Left ventricle myocardium superior (tissue), 1 donor: ENCODE measurements around the gene DYNC1LI2. TPM values are rescaled to one million over a fixed set of nuclear protein-coding genes. Genes with fewer than 3 reads are reported as not detected.
"Not testable (repeated sequence)": the region's sequence is repeated elsewhere in the genome, so short reads cannot be mapped to it uniquely, and the experiment has no call there.

Experiments used
- ATAC-seq: fragments of 200-7000 bp; cut with Tn5 transposase; one replicate; pipeline ENCODE4 v1.9.1; 2020; ENCODE audit warnings: mild to moderate bottlenecking, moderate library complexity
- DNase-seq: peaks from one replicate; pipeline ENCODE4 v3.0.0-alpha.2; 2020
- intact Hi-C: fragments of 100-400 bp; cut with micrococcal nuclease; formaldehyde crosslinking; loops from one replicate; pipeline ENCODE4 v1.11.0; 2022
- long read RNA-seq: library from polyadenylated mRNA; unstranded; transcript quantifications from one replicate; pipeline ENCODE4 v2.0.0, GENCODE V29; 2021
- total RNA-seq: library from RNA; stranded (reverse); fragmentation: NEBNext Ultra II Directional; extraction: Animal tissue kit (Norgen Biotek cat#: 25700); gene quantifications from one replicate; pipeline ENCODE4 v1.2.1, GENCODE V29; 2021
- donor health status: DM: no; HTN: yes; CAD: no; lungs with severe emphysema.

The DYNC1LI2 gene
- total RNA-seq = 80.6 TPM
- long read RNA-seq, full-length matches to known transcripts = 47 of 104 reads
- long read RNA-seq, partial matches to known transcripts = 33 of 104 reads
- long read RNA-seq, other reads (novel, unspliced or antisense) = 24 of 104 reads

GRCh38 chr16:66751303-66751991, at the start of gene DYNC1LI2:
DYNC1LI2 (minus strand) TSS chr16:66751609; CDS start chr16:66751591, 18 bp downstream.
- intact Hi-C loops = no loop called here

GRCh38 chr16:66800856-66801255, 49.4 kb upstream of the DYNC1LI2 start:
- intact Hi-C loops = no loop called here
- no peak for ATAC-seq
- no peak for DNase-seq

More at GRCh38 chr16:66751303-66751991, at the start of gene DYNC1LI2:
- DNase-seq (peak; percentile 89), ATAC-seq (peak; percentile 93)

- ATAC-seq (no peak), DNase-seq (no peak)
- intact Hi-C loops = no loop called here
These were observed 46.8 kb upstream of the DYNC1LI2 start for GRCh38 chr16:66798161-66798560.

- ATAC-seq, intact Hi-C loops, DNase-seq: not testable (repeated sequence)
These were observed 42.6 kb upstream of the DYNC1LI2 start for GRCh38 chr16:66793984-66794383.

GRCh38 chr16:66790130-66790733, 38.8 kb upstream of the DYNC1LI2 start:
- ATAC-seq (no peak), DNase-seq (no peak)
- intact Hi-C loops = no loop called here

- DNase-seq (no peak), ATAC-seq (no peak)
- intact Hi-C loops = no loop called here
These were observed 36.0 kb upstream of the DYNC1LI2 start for GRCh38 chr16:66787427-66787826.

GRCh38 chr16:66786551-66786950, 35.1 kb upstream of the DYNC1LI2 start:
- no peak for ATAC-seq
- intact Hi-C loops = no loop called here

GRCh38 chr16:66776457-66776856, 25.0 kb upstream of the DYNC1LI2 start:
- ATAC-seq (no peak), DNase-seq (no peak)
- intact Hi-C loops = no loop called here

More at GRCh38 chr16:66786551-66786950, 35.1 kb upstream of the DYNC1LI2 start:
- no peak for DNase-seq

GRCh38 chr16:66774981-66775380, 23.6 kb upstream of the DYNC1LI2 start:
- DNase-seq (no peak), ATAC-seq (no peak)
- intact Hi-C loops = no loop called here

GRCh38 chr16:66758086-66758485, 6.7 kb upstream of the DYNC1LI2 start:
- ATAC-seq (no peak), DNase-seq (no peak)
- intact Hi-C loops = no loop called here

GRCh38 chr16:66754819-66755218, 3.4 kb upstream of the DYNC1LI2 start:
- ATAC-seq = no peak
- intact Hi-C loops = no loop called here
- no peak for DNase-seq

GRCh38 chr16:66754211-66754610, 2.8 kb upstream of the DYNC1LI2 start:
- no peak for ATAC-seq
- intact Hi-C loops = no loop called here

GRCh38 chr16:66752958-66753357, 1.5 kb upstream of the DYNC1LI2 start:
- intact Hi-C loops = no loop called here
- DNase-seq (no peak), ATAC-seq (no peak)

More at GRCh38 chr16:66754211-66754610, 2.8 kb upstream of the DYNC1LI2 start:
- no peak for DNase-seq

- DNase-seq = no peak
- ATAC-seq = no peak
- intact Hi-C loops = no loop called here
These were observed 970 bp upstream of the DYNC1LI2 start for GRCh38 chr16:66752379-66752778.

- ATAC-seq = no peak
- intact Hi-C loops = no loop called here
- no peak for DNase-seq
These were observed 548 bp upstream of the DYNC1LI2 start for GRCh38 chr16:66751992-66752322.

GRCh38 chr16:66751053-66751302, 431 bp downstream of the DYNC1LI2 start:
- peak; percentile 48 for ATAC-seq
- intact Hi-C loops = no loop called here
- DNase-seq = peak; percentile 51

- no peak for ATAC-seq
- intact Hi-C loops = no loop called here
These were observed 943 bp downstream of the DYNC1LI2 start for GRCh38 chr16:66750279-66751052.

GRCh38 chr16:66746682-66747081, 4.7 kb downstream of the DYNC1LI2 start:
- DNase-seq = no peak
- no peak for ATAC-seq
- intact Hi-C loops = no loop called here

More at GRCh38 chr16:66750279-66751052, 943 bp downstream of the DYNC1LI2 start:
- no peak for DNase-seq

- ATAC-seq = no peak
- intact Hi-C loops = no loop called here
- no peak for DNase-seq
These were observed 5.4 kb downstream of the DYNC1LI2 start for GRCh38 chr16:66746048-66746447.
